ENCODE measurements around the gene TFCP2L1.

DNA sequence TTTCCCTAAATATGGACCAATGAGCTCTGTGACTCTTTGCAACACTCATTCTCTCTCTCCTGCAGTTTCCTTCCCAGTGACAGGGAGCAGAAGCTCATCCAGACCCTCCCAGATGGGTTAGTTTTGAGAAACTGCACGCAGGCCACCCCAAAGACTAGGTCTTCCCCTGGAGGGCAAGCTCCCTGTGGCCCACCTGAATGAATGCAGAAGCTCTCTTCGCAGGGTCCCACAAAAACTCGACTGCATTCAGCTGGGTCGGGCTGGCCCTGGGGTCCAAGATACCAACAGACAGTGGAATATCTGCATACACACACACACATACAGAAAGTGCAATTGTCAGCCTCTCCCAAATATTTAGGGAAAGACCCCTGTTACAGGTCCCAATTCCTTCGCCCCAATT, 37.0 kb downstream of the TFCP2L1 start:
- no peak for TF ChIP-seq CTCF (IDR thresholded peaks at IDR 0.05)
- TF ChIP-seq POLR2A (IDR thresholded peaks at IDR 0.05; ENCODE audit: low read depth), result no peak
- no peak for TF ChIP-seq POLR2AphosphoS5 (IDR thresholded peaks at IDR 0.05)

Measured in esophagus muscularis mucosa (tissue), 3 donors.